Activated B cell treated with CpG ODN at 0.5 μM for 24 hours (primary cell): ENCODE data around the gene ISG15. TPM values are rescaled to one million over a fixed set of nuclear protein-coding genes. Genes with fewer than 3 reads are reported as not detected.

Source experiments
- ATAC-seq: fragments of 200-7000 bp; cut with Tn5 transposase; one replicate; pipeline ENCODE4 v1.10.0; 2021; ENCODE audit warnings: low read depth, mild to moderate bottlenecking, moderate library complexity
- CTCF ChIA-PET: fragments of 350-600 bp; sonication (Branson Sonifier 250); formaldehyde crosslinking; loops from one replicate; lab custom pipeline; 2021; ENCODE audit warnings: antibody characterized with exemption; lab: Charles Lee
- POLR2A ChIA-PET: fragments of 350-600 bp; sonication (Branson Sonifier 250); formaldehyde crosslinking; loops from one replicate; lab custom pipeline; 2021; ENCODE audit warnings: antibody characterized with exemption; lab: Charles Lee
- DNase-seq: peaks from one replicate; pipeline ENCODE4 v3.0.0; 2022
- H3K27ac Mint-ChIP-seq: one replicate; pipeline ENCODE4 v1.8.0; 2020; ENCODE audit warnings: mixed read lengths
- H3K27me3 Mint-ChIP-seq: one replicate; pipeline ENCODE4 v1.8.0; 2021; ENCODE audit warnings: mixed read lengths
- H3K36me3 Mint-ChIP-seq: one replicate; pipeline ENCODE4 v1.8.0; 2021; ENCODE audit warnings: low read depth, mixed read lengths
- H3K4me1 Mint-ChIP-seq: one replicate; pipeline ENCODE4 v1.8.0; 2021; ENCODE audit warnings: mixed read lengths
- H3K4me3 Mint-ChIP-seq: one replicate; pipeline ENCODE4 v1.8.0; 2020; ENCODE audit warnings: mild to moderate bottlenecking, mixed read lengths
- H3K9me3 Mint-ChIP-seq: one replicate; pipeline ENCODE4 v1.8.0; 2020; ENCODE audit warnings: mixed read lengths
- intact Hi-C: fragments of 100-400 bp; cut with micrococcal nuclease; formaldehyde crosslinking; loops from one replicate; pipeline ENCODE4 v1.15.1; 2024
- total RNA-seq: library from RNA; stranded (reverse); gene quantifications from 2 replicates; pipeline ENCODE4 v1.2.3, GENCODE V29; 2022
- TF ChIP-seq, protein P1 (sequence below): fragments of 200-600 bp; IDR thresholded peaks from one replicate; pipeline ENCODE4 v1.8.0; 2022; ENCODE audit warnings: antibody characterized with exemption, mild to moderate bottlenecking

Gene ISG15
- total RNA-seq, 1 donor from 2014 or later, result 25.8 TPM

DNA sequence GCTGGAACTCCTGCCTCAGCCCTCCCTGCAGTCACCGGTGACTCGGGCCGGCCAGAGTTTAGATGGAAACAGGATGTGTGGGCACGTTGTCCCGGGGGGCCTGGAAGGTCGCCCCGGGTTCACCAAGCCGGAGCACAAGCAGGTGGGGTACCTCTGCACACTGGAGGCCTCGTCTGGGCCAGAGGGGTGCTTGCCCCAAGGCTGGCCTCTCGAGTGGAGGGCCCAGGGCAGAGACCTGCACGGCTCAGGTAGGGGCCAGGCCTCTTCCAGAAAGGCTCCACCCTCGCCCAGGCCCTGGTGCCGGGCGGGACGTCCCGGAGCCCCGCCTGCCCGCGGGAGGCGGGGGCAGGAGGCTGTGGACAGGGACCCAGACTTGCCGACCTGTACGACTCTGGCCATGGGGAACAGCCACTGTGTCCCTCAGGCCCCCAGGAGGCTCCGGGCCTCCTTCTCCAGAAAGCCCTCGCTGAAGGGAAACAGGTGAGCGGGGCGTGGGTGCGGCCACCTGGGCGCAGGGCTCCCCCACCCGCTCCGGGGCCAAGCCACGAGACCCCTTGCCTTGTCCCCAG, 47.1 kb upstream of the ISG15 start, which contains the start of gene PLEKHN1:
PLEKHN1 (plus strand) TSS at position 348 of the 569 bp plus-strand sequence; CDS start at position 398, 50 bp downstream.
- CTCF ChIA-PET, result interaction anchor here (1.1 to 1.2 kb wide), 2 partner anchors 17 to 61 kb away, joined by 3 to 4 read pairs; no protein-coding TSS in a partner anchor
- Mint-ChIP-seq H3K4me3 (peak within 1 kb of the TSS; percentile 83), H3K36me3 (peaks cover 1% of the 10 kb centered on the region), H3K9me3 (no peaks in the 10 kb centered on the region), H3K27me3 (peaks cover 4% of the 10 kb centered on the region), H3K27ac (no peak within 1 kb of the TSS), H3K4me1 (peaks cover 11% of the 10 kb centered on the region)
- DNase-seq, result peak; percentile 37
- ATAC-seq, result peak; percentile 53
- TF ChIP-seq, protein P1, sequence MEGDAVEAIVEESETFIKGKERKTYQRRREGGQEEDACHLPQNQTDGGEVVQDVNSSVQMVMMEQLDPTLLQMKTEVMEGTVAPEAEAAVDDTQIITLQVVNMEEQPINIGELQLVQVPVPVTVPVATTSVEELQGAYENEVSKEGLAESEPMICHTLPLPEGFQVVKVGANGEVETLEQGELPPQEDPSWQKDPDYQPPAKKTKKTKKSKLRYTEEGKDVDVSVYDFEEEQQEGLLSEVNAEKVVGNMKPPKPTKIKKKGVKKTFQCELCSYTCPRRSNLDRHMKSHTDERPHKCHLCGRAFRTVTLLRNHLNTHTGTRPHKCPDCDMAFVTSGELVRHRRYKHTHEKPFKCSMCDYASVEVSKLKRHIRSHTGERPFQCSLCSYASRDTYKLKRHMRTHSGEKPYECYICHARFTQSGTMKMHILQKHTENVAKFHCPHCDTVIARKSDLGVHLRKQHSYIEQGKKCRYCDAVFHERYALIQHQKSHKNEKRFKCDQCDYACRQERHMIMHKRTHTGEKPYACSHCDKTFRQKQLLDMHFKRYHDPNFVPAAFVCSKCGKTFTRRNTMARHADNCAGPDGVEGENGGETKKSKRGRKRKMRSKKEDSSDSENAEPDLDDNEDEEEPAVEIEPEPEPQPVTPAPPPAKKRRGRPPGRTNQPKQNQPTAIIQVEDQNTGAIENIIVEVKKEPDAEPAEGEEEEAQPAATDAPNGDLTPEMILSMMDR, result no peak
- intact Hi-C loops, result loop anchor here (5.0 kb wide), 1 partner anchor 44 kb away; the partner anchor contains the start of gene SAMD11
- POLR2A ChIA-PET, result interaction anchor here (1.0 to 1.2 kb wide), 4 partner anchors 10 to 409 kb away, joined by 3 to 5 read pairs (median 4); partner anchors contain the start of gene AURKAIP1

- Mint-ChIP-seq H3K27ac (no peak overlapping the region), H3K36me3 (peaks cover 1% of the 10 kb centered on the region), H3K9me3 (no peaks in the 10 kb centered on the region), H3K27me3 (peaks cover 6% of the 10 kb centered on the region), H3K4me3 (peak overlapping the region; percentile 83), H3K4me1 (peaks cover 8% of the 10 kb centered on the region)
- ChIA-PET POLR2A (interaction anchor here (1.0 to 1.2 kb wide), 4 partner anchors 9 to 408 kb away, joined by 3 to 5 read pairs (median 4); partner anchors contain the start of gene AURKAIP1), CTCF (interaction anchor here (1.1 to 1.2 kb wide), 2 partner anchors 17 to 61 kb away, joined by 3 to 4 read pairs; no protein-coding TSS in a partner anchor)
- TF ChIP-seq, protein P1, result no peak
- ATAC-seq (peak; percentile 91), DNase-seq (peak; percentile 65)
- intact Hi-C loops, result loop anchor here (1.0 to 5.0 kb wide), 2 partner anchors 8 to 45 kb away; partner anchors contain the start of genes NOC2L and SAMD11
Observed at GRCh38 chr1:966704-967300, 46.5 kb upstream of the ISG15 start.

- H3K36me3 Mint-ChIP-seq, result peaks cover 1% of the 10 kb centered on the region
- no peaks in the 10 kb centered on the region for H3K9me3 Mint-ChIP-seq
- no peak overlapping the region for H3K4me3 Mint-ChIP-seq
- peaks cover 6% of the 10 kb centered on the region for H3K4me1 Mint-ChIP-seq
- ATAC-seq, result no peak
- no peak overlapping the region for H3K27ac Mint-ChIP-seq
- intact Hi-C loops, result loop anchor here (1.0 to 5.0 kb wide), 2 partner anchors 8 to 45 kb away; partner anchors contain the start of genes NOC2L and SAMD11
- ChIA-PET POLR2A (interaction anchor here (1.0 kb wide), 2 partner anchors 8 to 96 kb away, joined by 5 read pairs; no protein-coding TSS in a partner anchor), CTCF (no interaction called here)
- peaks cover 8% of the 10 kb centered on the region for H3K27me3 Mint-ChIP-seq
- TF ChIP-seq, protein P1, result no peak
- DNase-seq, result no peak
Observed at GRCh38 chr1:967466-968343, 45.6 kb upstream of the ISG15 start.

DNA sequence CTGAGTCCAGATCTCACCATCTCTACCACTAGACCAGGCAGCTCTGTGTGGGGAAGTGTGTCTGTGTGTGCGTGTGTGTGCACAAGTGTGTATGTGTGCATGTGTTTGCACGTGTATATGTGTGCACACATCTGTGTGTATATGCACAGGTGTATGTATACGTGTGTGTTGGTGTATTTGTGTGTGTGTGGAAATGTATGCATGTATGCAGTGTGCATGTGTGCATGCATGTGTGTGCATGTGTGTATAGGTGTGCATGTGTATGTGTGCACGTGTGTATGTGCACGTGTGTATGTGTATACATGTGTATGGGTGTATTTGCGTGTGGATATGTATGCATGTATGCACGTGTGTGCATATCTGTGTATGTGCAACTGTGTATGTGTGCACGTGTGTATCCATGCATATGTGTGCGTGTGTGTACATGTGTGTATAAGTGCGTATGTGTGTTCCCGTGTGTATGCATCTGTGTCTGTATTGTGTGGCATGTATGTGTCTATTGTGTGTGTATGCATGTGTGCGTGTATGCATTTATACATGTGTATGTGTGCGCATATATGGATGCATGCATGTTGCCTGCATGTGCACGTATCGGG, 43.9 kb upstream of the ISG15 start:
- no peak for ATAC-seq
- ChIA-PET POLR2A (no interaction called here), CTCF (no interaction called here)
- no peak overlapping the region for H3K4me3 Mint-ChIP-seq
- peaks cover 14% of the 10 kb centered on the region for H3K27me3 Mint-ChIP-seq
- H3K4me1 Mint-ChIP-seq, result peaks cover 6% of the 10 kb centered on the region
- no peak for DNase-seq
- H3K36me3 Mint-ChIP-seq, result no peaks in the 10 kb centered on the region
- intact Hi-C loops, result loop anchor here (5.0 kb wide), 1 partner anchor 47 kb away; the partner anchor contains the start of gene SAMD11
- TF ChIP-seq, protein P1, result no peak
- no peak overlapping the region for H3K27ac Mint-ChIP-seq
- H3K9me3 Mint-ChIP-seq, result no peaks in the 10 kb centered on the region
